ENCODE measurements around the gene CIART.
A peak's percentile ranks its signal among the peaks of the same experiment; 100 is the strongest.

GRCh38 chr1:150234566-150235293 lies 47.6 kb upstream of the CIART start:
- TF ChIP-seq RAD21 (IDR thresholded peaks at IDR 0.05; ENCODE audit: low read depth) = no peak
- no peak for TF ChIP-seq CREB1 (IDR thresholded peaks at IDR 0.05; ENCODE audit: low read depth)
- TF ChIP-seq YY1 (IDR thresholded peaks at IDR 0.05; ENCODE audit: low read depth) = no peak
- peak; percentile 81 for TF ChIP-seq MAX (IDR thresholded peaks at IDR 0.05)
- TF ChIP-seq EP300 (IDR thresholded peaks at IDR 0.05; ENCODE audit: borderline replicate concordance) = no peak
- TF ChIP-seq TAF1 (IDR thresholded peaks at IDR 0.05; ENCODE audit: low read depth) = no peak
- no peak for TF ChIP-seq REST (IDR thresholded peaks at IDR 0.05; ENCODE audit: low read depth)
- TF ChIP-seq USF1 (IDR thresholded peaks at IDR 0.05) = no peak
- no peak for TF ChIP-seq EGR1 (IDR thresholded peaks at IDR 0.05)
- TF ChIP-seq CEBPB (IDR thresholded peaks at IDR 0.05) = no peak
- TF ChIP-seq TEAD4 (IDR thresholded peaks at IDR 0.05) = no peak
- no peak for TF ChIP-seq TCF12 (IDR thresholded peaks at IDR 0.05; ENCODE audit: low read depth)

Data from Ishikawa (cell line).